Hematopoietic multipotent progenitor cell treated with erythropoietin and hydrocortisone succinate and interleukin-3 and kit ligand, for 15 days (in vitro differentiated cells): ENCODE measurements around the gene KRTAP9-2.
"Not testable (repeated sequence)": the region's sequence is repeated elsewhere in the genome, so short reads cannot be mapped to it uniquely, and the experiment has no call there.

Experiments
- DNase-seq: peaks from one replicate; pipeline ENCODE4 v3.0.0-alpha.2; 2015; ENCODE audit warnings: low spot score

Gene KRTAP9-2, protein sequence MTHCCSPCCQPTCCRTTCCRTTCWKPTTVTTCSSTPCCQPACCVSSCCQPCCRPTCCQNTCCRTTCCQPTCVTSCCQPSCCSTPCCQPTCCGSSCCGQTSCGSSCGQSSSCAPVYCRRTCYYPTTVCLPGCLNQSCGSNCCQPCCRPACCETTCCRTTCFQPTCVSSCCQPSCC

DNA sequence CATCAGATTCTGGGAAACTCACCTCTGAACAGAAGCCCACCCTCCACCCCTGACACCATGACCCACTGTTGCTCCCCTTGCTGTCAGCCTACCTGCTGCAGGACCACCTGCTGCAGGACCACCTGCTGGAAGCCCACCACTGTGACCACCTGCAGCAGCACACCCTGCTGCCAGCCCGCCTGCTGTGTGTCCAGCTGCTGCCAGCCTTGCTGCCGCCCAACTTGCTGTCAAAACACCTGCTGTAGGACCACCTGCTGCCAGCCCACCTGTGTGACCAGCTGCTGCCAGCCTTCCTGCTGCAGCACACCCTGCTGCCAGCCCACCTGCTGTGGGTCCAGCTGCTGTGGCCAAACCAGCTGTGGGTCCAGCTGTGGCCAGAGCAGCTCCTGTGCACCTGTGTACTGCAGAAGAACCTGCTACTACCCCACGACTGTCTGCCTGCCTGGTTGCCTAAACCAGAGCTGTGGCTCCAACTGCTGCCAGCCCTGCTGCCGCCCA lies at the start of gene KRTAP9-2:
Gene KRTAP9-2, plus strand, starts transcription at position 51 of the 498 bp plus-strand sequence. Its CDS starts 7 bp downstream, at position 58.
- DNase-seq: not testable (repeated sequence)

- no peak for DNase-seq
Observed at GRCh38 chr17:41176744-41177387, 49.6 kb upstream of the KRTAP9-2 start.

DNA sequence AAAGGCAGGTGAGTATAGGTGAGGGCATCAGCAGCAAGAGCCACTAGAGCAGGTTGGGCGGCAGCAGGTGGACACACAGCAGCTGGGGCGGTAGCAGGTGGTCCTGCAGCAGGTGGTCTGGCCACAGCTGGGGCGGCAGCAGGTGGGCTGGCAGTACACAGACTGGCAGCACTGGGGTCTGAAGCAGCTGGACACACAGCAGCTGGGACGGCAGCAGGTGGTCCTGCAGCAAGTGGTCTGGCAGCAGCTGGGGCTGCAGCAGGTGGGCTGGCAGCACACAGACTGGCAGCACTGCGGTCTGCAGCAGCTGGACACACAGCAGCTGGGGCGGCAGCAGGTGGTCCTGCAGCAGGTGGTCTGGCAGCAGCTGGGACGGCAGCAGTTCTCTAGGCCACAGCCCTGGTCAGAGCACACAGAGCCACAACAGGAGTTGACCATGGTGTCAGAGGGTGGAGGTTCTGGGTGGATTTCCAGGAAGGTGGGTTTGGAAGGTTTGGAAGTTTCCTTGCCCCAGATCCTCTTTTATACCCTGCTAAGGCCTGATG lies 48.6 kb upstream of the KRTAP9-2 start, which contains the start of gene KRTAP4-2:
Gene KRTAP4-2, minus strand, starts transcription at position 495 of the 545 bp plus-strand sequence. Its CDS starts 57 bp downstream, at position 438.
- no peak for DNase-seq

- DNase-seq: no peak
Observed at GRCh38 chr17:41178341-41178740, 48.1 kb upstream of the KRTAP9-2 start.

DNA sequence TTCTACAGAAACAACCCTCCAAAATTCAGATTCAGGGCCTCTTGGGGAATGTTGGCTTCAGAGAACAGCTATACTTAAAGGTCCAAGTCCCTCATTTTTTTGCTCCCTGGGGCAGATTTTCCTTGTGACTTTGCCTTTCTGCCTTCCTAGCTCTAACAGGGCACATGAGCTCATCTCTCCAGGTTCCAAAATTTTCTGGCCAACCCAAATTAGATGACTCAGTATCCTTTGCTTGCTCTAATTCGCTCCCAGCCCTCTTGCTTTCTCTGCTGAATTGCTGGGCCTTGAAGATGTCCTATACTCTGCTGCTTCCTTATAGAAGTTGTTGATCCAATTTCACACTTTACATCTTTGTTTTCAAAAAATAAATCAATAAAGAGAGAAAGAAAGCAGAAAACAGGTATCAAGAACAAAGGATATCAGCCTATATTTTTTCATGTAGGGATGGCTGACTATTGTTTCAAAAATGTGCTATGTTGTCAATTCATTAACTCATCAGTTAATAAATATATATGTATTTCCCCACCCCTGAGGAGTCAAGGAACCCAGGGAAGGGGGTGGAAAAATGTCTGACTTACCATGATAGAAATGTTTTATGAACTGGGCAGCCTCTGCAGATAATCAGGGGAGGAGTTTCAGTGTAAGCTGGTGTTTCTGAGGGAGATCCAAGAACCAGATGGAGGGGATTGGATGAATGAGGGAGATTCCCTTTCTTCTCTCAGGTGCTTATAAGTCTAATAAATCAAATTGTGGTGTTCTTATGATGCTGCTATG lies 47.4 kb upstream of the KRTAP9-2 start:
- DNase-seq: no peak

DNA sequence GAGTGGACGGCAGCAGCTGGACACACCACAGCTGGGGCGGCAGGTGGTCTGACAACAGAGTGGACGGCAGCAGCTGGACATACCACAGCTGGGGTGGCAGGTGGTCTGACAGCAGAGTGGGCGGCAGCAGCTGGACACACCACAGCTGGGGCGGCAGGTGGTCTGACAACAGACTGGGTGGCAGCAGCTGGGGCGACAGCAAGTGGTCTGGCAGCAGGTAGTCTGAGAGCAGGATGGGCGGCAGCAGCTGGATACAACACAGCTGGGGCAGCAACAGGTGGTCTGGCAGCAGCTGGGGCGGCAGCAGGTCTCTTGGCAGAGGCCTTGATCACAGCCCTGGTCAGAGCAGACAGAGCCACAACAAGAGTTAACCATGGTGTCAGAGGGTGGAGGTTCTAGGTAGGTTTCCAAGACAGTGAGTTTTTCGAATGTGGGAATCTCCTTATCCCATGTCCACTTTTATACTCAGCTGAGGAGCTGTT lies 41.9 kb upstream of the KRTAP9-2 start, which contains the start of gene KRTAP4-1:
Gene KRTAP4-1, minus strand, starts transcription at position 432 of the 482 bp plus-strand sequence. Its CDS starts 57 bp downstream, at position 375.
- DNase-seq: no peak

DNA sequence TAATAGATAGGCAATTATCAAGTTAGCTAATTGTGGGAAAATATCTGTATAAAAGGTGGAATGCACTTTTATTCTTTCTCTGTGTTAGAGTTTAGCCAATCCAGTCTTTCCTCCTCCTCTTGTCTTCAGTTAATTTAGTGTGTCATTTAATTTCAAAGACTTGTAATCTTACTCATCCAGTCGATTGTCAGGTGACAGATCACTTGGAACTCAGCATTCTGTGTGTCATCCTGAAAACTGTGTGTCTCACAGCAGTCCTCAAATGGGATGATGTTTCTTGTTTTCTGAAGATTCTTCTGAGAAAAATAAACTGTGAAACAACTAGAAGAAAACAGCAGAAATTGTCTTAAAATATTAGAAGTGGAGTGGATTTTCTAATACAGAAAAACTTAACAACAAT lies 41.4 kb upstream of the KRTAP9-2 start:
- DNase-seq: no peak

DNA sequence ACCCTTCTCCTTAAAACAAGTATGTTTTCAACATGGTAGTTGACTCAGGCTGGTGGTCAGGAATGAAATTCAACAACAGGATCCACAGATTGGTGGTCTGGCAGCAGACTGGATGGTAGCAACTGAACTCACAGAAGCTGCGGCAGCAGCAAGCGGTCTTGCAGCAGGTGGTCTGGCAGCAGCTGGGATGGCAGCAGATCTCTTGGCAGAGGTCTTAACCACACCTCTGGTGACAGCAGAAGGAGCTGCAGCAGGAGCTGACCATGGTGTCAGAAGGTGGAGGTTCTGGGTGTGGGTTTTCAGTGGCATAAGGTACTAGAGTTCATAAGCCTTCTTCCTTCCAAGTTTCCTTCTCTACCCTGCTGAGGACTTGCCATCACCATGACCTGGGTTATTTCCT lies 39.6 kb upstream of the KRTAP9-2 start:
- DNase-seq: no peak

DNA sequence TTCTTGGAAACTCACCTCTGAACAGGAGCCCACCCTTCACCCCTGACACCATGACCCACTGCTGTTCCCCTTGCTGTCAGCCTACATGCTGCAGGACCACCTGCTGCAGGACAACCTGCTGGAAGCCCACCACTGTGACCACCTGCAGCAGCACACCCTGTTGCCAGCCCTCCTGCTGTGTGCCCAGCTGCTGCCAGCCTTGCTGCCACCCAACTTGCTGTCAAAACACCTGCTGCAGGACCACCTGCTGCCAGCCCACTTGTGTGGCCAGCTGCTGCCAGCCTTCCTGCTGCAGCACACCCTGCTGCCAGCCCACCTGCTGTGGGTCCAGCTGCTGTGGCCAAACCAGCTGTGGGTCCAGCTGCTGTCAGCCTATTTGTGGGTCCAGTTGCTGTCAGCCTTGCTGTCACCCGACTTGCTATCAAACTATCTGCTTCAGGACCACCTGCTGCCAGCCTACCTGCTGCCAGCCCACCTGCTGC lies 36.6 kb upstream of the KRTAP9-2 start, which contains the start of gene KRTAP9-1:
Gene KRTAP9-1, plus strand, starts transcription at position 51 of the 482 bp plus-strand sequence. Its CDS starts 0 bp downstream, at position 51.
- not testable (repeated sequence) for DNase-seq

DNA sequence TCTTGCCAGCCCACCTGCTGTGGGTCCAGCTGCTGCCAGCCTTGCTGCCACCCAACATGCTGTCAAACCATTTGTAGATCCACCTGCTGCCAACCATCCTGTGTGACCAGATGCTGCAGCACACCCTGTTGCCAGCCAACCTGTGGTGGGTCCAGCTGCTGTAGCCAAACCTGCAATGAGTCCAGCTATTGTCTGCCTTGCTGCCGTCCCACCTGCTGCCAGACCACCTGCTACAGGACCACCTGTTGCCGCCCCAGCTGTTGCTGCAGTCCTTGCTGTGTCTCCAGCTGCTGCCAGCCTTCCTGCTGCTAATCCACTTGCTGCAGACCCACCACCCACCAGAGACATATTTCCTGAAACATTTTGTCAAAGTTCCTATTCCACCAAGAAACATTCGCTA lies 36.1 kb upstream of the KRTAP9-2 start:
- DNase-seq: no peak

DNA sequence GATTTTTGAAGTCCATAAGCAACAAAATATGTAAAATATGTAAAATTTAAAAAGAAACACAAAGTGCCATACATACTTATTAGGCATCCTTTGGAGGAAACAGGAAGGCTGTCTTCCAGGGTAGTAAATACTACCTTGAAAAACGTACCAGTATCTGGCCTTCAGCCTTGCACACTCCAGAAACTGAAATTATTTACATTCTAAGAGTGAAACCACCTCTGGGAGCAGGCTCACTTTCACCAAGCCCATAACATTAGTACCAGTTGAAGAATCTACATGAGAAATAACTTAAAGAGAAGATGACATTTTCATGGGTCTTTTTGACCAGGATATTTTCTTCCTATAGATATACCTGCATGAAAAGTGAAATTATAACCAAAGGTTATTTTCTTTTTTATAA lies 30.4 kb upstream of the KRTAP9-2 start:
- DNase-seq: no peak

DNA sequence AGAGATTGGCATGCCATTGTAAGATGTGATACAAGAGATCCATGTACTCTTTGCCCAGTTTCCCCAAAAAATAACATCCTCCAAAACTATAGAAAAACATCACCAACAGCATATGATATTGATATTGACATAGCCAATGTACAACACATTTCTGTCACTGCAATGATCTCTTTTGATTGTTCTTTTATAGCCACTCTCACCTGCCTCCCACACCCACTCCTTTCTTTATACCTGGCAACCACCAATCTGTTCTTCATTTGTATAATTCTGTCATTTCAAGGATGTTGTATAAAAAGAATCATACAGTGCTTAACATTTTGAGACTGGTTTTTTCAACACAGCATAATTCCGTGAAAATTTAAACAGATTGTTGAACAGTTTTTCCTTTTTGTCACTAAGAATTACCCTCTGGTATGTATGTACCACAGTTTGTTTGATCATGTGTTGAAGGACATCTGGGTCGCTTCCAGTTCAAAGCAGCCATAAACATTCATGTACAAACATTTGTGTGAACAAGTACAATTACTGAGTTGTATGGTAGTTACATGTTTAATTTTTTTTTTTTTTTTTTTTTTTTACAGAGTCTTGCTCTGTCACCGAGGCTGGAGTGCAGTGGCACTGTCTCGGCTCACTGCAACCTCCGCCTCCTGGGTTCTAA lies 26.9 kb upstream of the KRTAP9-2 start:
- DNase-seq: no peak

GRCh38 chr17:41211845-41212466 lies 14.5 kb upstream of the KRTAP9-2 start:
- no peak for DNase-seq

DNA sequence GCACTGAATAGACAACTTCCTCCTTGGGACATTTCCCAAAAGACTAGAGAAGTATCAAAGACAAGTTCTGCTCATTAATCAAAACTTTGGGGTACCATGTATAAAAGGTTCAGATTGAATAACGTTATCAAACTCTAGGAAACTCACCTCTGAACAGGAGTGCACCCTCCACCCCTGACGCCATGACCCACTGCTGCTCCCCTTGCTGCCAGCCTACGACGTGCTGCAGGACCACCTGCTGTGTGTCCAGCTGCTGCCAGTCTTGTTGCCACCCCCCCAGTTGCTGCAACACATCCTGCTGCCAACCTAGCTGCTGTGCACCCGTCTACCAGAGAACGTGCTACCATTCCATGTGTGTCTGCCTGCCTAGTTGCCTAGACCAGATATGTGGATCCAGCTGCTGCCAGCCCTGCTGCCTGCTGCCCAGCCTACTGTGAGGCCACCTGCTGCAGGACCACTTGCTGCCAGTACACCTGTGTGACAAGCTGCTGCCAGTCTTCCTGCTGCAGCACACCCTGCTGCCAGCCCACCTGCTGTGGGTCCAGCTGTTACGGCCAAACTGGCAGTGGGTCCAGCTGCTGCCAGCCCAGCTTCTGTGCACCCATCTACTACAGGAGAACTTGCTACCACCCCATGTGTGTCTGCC lies 13.8 kb upstream of the KRTAP9-2 start:
- no peak for DNase-seq

GRCh38 chr17:41215681-41216080 lies 10.8 kb upstream of the KRTAP9-2 start:
- no peak for DNase-seq

GRCh38 chr17:41223821-41224220 lies 2.6 kb upstream of the KRTAP9-2 start:
- DNase-seq: no peak

DNA sequence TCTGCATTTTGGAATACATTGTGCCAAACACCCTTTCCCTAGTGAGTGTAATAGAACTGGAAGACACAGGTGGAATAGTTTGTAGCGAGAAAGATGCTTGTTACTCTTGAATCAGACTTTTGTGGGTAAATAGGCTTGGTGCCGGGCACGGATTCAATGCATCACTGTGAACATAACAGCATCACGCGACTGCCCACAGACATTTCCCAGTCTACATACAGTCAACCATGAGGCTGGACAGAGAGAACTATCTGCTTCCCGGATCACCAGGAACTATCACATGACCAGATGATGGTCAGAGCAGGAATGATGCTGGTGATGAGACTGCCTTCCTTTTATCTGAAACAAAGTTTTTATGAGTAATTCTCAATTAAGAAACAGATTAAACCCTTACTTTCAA lies 397 bp upstream of the KRTAP9-2 start:
- DNase-seq: no peak

- DNase-seq: no peak
Observed at GRCh38 chr17:41230094-41230493, 3.6 kb downstream of the KRTAP9-2 start.

- DNase-seq: no peak
Observed at GRCh38 chr17:41231731-41232130, 5.3 kb downstream of the KRTAP9-2 start.

- not testable (repeated sequence) for DNase-seq
Observed at GRCh38 chr17:41232399-41233105, 6.1 kb downstream of the KRTAP9-2 start, which contains the start of gene KRTAP9-3. KRTAP9-3 (plus strand) TSS chr17:41232449; CDS start chr17:41232502, 53 bp downstream.
